Hepatocyte (in vitro differentiated cells): ENCODE data around the gene TRIM15.

Experiments
- CTCF ChIP-seq: fragments of 200-600 bp; sonication (generic); IDR thresholded peaks from 2 replicates; pipeline ENCODE4 v1.5.1; 2016; ENCODE audit warnings: antibody characterized with exemption, mild to moderate bottlenecking; ENCODE audit not compliant: poor library complexity
- EZH2 ChIP-seq: fragments of 200-600 bp; sonication (generic); IDR thresholded peaks from 2 replicates; pipeline ENCODE4 v1.6.1; 2016; ENCODE audit warnings: antibody characterized with exemption, mild to moderate bottlenecking, borderline replicate concordance

GRCh38 chr6:30155520-30156261 is 7.7 kb upstream of the TRIM15 start:
- TF ChIP-seq CTCF (no peak), EZH2 (no peak)
